G401.6 (cell line): ENCODE measurements around the gene SLC9A9.
"Not testable (repeated sequence)": the region's sequence is repeated elsewhere in the genome, so short reads cannot be mapped to it uniquely, and the experiment has no call there.

Source experiments
- FAIRE-seq: peaks from 2 replicates; lab custom pipeline; 2012; peaks lifted over from hg19 to GRCh38; lab: Jason Lieb, UNC

SLC9A9 gene

DNA sequence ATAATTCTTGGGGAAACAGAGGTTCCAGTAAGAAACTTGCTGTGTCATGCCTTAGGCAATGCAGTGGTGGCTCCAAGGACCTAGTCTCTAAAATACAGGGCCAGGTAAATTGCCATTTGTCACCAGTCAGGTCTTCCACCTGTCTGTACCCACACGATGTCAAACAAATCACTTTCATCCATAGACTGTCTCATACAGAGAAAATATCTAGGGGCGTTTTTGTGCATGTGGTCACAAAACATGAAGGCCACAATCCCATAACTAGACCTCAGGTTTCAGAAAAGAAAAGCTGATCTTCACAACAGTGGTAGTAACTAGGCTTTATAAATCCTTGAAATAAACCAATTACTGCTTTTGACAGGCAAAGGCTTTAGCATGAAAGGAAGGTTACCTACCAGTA, 92.3 kb downstream of the SLC9A9 start:
- FAIRE-seq: no peak

DNA sequence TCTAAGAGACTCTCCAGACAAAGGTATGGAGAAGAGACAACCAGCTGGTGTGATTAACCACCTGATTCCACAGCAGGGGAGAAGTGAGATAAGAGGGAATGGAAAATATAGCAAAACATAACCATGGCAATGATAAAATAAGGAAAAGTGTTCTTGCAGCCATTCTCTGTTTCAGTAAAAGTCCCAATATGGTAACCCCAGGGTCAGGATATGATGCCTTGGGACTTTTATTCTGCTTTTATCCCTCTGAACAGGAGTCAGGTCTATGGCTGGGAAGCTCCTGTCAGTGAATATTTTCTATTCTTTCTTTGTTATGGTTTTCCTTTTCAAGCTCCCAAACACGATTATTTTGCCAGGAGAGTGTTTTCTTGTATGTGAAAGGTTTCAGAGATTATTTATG, 94.2 kb downstream of the SLC9A9 start:
- no peak for FAIRE-seq

DNA sequence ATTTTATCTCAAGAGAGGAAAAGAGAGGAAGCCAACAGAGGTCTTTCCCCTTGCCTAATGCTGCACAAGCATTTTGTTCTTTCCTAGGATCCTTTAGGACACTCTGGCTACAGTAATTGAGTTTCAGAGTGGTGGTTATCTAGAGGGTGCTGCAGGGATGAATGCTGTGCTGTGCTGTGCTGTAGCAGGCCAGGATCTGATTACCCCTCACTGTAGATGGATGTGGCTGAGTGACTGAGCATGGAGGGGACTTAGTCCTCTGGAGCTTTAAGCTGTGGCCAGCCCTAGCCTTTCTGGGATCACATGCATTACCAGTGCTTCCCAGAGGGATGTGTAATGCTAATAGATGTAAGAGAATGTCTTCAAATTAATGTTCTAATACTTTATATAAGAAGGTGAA, 94.8 kb downstream of the SLC9A9 start:
- no peak for FAIRE-seq

- FAIRE-seq: no peak
Observed at GRCh38 chr3:143753006-143753405, 95.3 kb downstream of the SLC9A9 start.

- no peak for FAIRE-seq
Observed at GRCh38 chr3:143751643-143752178, 96.6 kb downstream of the SLC9A9 start.

DNA sequence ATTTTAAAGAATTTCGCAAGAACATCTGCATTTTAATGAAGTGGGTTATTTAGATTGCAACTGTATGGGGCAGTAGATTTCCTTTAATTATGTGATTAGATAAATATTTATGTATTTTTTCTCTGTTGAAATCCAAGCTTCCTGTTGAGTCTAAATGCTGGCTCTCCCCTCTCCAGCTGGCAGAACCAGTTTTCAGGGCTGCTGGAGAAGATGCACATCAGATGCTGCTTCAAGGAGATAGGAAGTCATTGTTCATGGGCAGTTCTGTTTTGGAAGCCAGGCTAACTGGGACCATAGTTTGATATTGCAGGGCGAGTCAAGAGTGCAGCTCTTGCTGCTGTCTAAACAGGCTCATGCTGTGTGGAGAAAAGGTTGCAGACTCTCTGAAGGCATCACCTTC, 97.4 kb downstream of the SLC9A9 start:
- no peak for FAIRE-seq

DNA sequence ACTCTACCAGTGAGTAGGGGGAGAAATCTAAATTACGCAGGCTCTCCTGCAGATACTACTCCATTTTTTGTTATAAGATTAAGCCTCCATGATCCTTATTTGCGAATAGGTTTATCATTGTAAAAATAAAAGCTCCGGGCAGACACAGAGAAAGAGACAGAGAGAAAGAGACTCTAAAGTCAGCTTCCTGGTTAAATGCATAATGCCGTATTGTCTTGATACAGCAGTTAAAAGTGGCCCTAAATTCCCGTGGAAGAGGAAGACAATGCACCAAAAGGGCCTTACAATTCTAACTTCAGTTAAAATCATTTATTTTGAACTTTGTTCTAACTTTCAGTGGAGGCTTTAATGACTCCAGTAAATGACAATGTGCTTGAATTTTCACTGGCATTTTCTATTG, 98.3 kb downstream of the SLC9A9 start:
- FAIRE-seq: no peak

DNA sequence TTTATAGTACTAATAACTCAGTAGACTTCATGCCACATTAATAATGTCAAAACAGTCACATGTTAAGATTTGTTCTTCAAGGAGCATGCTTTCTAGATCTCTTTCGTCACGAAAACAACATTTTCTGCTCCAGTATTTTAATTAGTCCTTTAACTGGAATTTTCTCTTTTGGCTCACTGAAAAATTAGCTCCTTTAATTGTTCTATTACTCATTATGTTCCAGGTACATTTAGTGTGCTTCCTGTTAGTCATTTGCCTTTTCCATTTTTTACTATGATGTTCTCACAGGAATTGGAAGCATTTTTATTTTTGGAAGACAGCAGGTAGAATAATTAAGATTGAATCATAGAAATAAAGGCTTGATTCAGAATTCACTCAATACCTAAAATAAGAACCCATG, 111.2 kb downstream of the SLC9A9 start:
- FAIRE-seq: no peak

DNA sequence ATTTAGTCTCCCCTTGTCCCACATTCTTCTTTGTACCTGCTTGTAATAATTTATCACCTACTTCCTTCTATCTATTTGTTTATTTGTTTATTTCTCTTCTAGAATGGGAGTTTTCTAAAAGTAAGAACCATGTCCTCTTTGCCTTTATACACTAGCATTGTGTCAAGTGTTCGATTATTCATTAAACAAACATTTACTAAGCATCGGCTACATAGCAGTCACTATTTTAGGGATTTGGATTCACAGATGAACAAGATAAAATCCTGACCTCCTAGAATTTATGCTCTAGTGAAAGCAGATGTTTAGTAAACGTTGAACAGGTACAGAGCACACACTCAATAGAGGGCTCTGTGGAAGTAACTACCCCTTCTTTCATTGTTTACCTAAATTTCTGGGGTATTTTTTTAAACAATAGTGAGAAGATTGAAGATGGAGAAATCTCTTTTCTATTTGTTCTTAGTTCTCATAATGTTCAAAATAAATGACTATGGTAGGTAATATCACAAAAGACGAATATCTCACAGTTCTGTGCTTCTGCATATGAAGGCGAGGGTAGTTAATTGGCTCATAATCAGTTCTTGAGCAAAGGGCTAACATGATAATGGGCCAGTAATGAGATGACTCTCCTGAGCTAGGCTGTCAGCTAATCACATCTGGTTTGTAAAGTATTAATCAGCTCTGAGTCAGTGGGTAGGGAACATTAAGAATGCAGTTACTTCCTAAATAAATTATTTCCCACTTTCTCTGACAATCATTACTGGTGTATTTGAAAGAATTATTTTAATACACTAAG, 111.9 kb downstream of the SLC9A9 start:
- no peak for FAIRE-seq

GRCh38 chr3:143731776-143732175, 116.5 kb downstream of the SLC9A9 start:
- no peak for FAIRE-seq

DNA sequence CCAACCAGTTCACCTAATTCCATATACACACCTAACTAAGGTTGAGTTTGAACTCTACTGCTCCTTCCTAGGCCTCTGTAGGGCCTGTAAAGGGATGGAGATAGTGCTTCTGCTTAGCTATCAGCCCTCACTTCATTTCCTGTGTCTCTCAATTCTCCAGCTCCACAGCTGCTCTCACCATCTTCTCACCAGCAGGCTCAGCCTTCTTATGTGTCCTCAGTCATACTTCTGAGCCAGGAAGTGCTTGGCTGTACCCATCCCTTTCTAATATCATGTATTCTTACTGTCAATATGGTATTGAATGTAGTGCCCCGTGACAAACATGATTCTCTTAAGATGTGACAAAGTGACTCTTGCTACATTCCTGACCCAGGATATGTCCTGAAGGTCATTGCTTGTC, 116.9 kb downstream of the SLC9A9 start:
- FAIRE-seq: no peak

DNA sequence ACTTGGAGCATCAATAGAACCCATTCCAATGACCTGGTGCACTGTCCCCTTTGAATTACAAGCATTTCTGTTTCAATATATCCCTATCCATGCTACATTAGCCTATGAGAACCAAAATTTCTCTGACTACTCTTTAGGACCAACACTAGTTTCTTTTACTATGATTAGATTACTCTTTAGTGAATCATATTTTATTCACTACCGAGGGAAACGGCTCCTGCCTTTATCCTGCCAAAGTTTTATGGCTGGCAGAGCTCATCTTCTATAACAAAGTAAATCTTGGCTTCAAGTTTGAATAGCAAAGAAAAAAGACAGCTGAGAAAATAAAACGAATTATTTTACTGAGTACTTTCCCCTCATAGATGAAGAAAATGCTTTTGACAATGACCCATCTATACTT, 120.9 kb downstream of the SLC9A9 start:
- no peak for FAIRE-seq

- FAIRE-seq: no peak
Observed at GRCh38 chr3:143726727-143727126, 121.5 kb downstream of the SLC9A9 start.

GRCh38 chr3:143720381-143720780, 127.9 kb downstream of the SLC9A9 start:
- FAIRE-seq: no peak

- FAIRE-seq: no peak
Observed at GRCh38 chr3:143718463-143718862, 129.8 kb downstream of the SLC9A9 start.

GRCh38 chr3:143716731-143717130, 131.5 kb downstream of the SLC9A9 start:
- FAIRE-seq: no peak

DNA sequence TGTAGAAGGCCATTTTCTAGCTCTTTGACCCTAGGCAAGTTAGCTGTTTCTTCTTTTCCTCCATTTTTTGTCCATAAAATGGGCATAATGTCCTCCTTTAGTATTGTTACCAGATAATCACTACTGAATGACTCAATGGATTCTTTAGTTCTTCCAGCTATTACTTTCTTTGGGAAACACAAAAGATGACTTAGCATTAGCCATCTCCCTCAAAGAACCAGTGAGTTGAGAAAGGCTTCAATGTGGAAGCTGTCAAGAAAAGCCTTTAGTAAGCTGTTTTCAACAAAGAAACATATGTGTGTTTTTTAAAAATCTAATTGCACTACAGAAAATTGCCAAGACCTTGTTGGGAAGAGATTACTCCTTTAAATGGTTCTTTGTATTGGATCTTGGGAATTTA, 135.7 kb downstream of the SLC9A9 start:
- no peak for FAIRE-seq

- FAIRE-seq: no peak
Observed at GRCh38 chr3:143707848-143708247, 140.4 kb downstream of the SLC9A9 start.

GRCh38 chr3:143700431-143700975, 147.8 kb downstream of the SLC9A9 start:
- no peak for FAIRE-seq

DNA sequence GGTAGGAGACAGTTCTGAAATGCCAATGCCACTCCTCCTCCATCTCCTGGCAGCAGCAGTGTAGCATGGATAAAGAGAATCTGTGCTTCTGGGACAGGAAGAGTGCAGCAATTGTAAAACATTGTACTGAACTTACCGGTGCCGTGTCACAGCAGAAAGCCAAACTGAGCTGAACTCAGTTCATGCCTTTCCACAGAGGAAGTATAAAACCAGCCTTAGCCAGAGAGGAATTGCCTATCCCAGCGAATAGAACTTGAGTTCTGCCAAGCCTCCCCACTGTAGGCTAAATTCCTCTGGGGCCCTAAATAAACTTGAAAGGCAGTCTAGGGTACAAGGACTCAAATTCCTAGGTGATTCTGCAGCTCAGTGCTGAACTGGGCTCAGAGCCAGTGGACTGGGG, 148.8 kb downstream of the SLC9A9 start:
- FAIRE-seq: no peak

DNA sequence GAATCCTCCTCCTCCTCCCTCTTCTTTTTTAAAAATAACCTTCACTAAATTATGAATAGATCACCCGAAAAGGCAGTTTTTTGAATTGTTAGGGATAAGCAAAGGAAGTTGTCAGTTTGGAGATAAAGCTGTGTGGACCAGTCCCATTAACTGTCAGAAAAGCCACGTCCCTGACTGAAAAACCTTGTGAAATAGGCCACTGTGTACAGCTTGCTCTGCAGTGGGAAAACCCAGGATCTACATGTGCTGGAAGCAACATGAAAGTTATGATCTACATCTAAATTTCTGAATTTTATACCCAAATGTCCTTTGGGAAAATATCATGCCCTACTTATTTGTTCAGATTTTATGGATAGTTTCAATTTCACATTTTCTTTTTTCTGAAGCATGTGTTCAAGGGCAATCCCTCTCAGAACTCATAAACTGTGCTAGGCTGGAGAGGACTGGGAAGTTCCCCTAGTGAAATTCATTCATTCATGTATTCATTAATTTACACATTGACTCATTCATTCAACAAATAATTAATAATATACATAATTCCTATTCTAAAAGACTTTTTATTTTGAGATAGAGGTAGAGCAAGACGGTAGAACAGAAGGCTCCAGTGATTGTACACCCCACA, 149.5 kb downstream of the SLC9A9 start:
- FAIRE-seq: no peak

- no peak for FAIRE-seq
Observed at GRCh38 chr3:143697975-143698374, 150.3 kb downstream of the SLC9A9 start.

- FAIRE-seq: not testable (repeated sequence)
Observed at GRCh38 chr3:143695333-143695732, 152.9 kb downstream of the SLC9A9 start.

DNA sequence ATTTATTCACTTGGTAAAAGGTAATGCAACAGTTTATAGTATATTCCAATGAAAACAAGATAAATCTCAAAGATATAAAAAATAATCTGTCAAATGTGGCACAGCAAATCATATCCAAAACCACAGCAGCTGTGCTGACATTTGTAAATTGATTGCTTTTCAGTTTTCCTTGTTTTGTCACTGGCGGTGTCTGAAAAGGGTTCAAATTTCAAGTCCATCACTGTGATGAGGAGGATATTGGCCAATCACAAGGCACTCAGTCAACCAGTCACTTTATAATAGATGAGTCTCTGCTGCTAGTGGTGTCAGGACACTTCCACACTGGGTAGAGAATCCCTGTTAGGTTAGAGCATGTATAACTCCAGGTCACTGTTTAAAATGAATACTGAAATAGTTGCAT, 154.8 kb downstream of the SLC9A9 start:
- no peak for FAIRE-seq
